Activated B cell treated with CpG ODN at 0.5 μM for 24 hours (primary cell): ENCODE data around the gene CCNT1. TPM values are rescaled to one million over a fixed set of nuclear protein-coding genes. Genes with fewer than 3 reads are reported as not detected.
"Not testable (repeated sequence)": the region's sequence is repeated elsewhere in the genome, so short reads cannot be mapped to it uniquely, and the experiment has no call there.

Experiments used
- ATAC-seq: fragments of 200-7000 bp; cut with Tn5 transposase; one replicate; pipeline ENCODE4 v1.10.0; 2021; ENCODE audit warnings: low read depth, mild to moderate bottlenecking, moderate library complexity
- CTCF ChIA-PET: fragments of 350-600 bp; sonication (Branson Sonifier 250); formaldehyde crosslinking; loops from one replicate; lab custom pipeline; 2021; ENCODE audit warnings: antibody characterized with exemption; lab: Charles Lee
- POLR2A ChIA-PET: fragments of 350-600 bp; sonication (Branson Sonifier 250); formaldehyde crosslinking; loops from one replicate; lab custom pipeline; 2021; ENCODE audit warnings: antibody characterized with exemption; lab: Charles Lee
- DNase-seq: peaks from one replicate; pipeline ENCODE4 v3.0.0; 2022
- H3K27ac Mint-ChIP-seq: one replicate; pipeline ENCODE4 v1.8.0; 2020; ENCODE audit warnings: mixed read lengths
- H3K27me3 Mint-ChIP-seq: one replicate; pipeline ENCODE4 v1.8.0; 2021; ENCODE audit warnings: mixed read lengths
- H3K36me3 Mint-ChIP-seq: one replicate; pipeline ENCODE4 v1.8.0; 2021; ENCODE audit warnings: low read depth, mixed read lengths
- H3K4me1 Mint-ChIP-seq: one replicate; pipeline ENCODE4 v1.8.0; 2021; ENCODE audit warnings: mixed read lengths
- H3K4me3 Mint-ChIP-seq: one replicate; pipeline ENCODE4 v1.8.0; 2020; ENCODE audit warnings: mild to moderate bottlenecking, mixed read lengths
- H3K9me3 Mint-ChIP-seq: one replicate; pipeline ENCODE4 v1.8.0; 2020; ENCODE audit warnings: mixed read lengths
- intact Hi-C: fragments of 100-400 bp; cut with micrococcal nuclease; formaldehyde crosslinking; loops from one replicate; pipeline ENCODE4 v1.15.1; 2024
- total RNA-seq: library from RNA; stranded (reverse); gene quantifications from 2 replicates; pipeline ENCODE4 v1.2.3, GENCODE V29; 2022
- TF ChIP-seq, protein P1 (sequence below): fragments of 200-600 bp; IDR thresholded peaks from one replicate; pipeline ENCODE4 v1.8.0; 2022; ENCODE audit warnings: antibody characterized with exemption, mild to moderate bottlenecking

The CCNT1 gene
- total RNA-seq, 1 donor from 2014 or later = 48.9 TPM

DNA sequence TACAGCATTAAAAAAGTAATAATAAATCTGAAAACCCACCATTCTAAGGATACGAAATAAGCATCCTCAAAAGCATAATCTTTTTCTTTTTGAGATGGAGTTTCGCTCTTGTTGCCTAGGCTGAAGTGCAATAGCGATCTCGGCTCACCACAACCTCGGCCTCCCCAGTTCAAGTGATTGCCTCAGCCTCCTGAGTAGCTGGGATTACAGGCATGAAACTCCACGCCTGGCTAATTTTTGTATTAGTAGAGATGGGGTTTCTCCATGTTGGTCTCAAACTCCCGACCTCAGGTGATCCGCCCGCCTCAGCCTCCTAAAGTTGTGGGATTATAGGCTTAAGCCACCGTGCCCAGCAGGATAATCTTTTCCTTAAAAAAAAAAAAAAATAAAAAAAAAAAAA is 4.3 kb downstream of the CCNT1 start:
- intact Hi-C loops = loop anchor here (10.0 kb wide), 1 partner anchor 243 kb away; the partner anchor contains the start of gene ARF3

DNA sequence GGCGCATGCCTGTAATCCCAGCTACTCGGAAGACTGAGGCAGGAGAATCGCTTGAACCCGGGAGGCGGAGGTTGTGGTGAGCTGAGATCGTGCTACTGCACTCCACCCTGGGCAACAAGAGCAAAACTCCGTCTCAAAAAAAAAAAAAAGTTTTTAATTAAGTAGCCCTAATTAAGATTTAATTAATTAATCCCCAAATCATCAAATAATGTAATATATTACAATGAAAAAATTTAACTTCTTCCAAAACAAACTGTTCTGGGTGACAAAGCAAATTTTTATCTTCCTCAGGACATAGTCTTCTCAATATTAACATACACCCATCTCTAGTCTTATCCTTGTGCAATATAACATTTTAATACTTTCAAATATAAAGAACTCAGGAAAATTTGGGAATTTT is 17.7 kb downstream of the CCNT1 start:
- ATAC-seq, intact Hi-C loops, H3K4me3 Mint-ChIP-seq, H3K9me3 Mint-ChIP-seq, H3K4me1 Mint-ChIP-seq, H3K27ac Mint-ChIP-seq, H3K27me3 Mint-ChIP-seq, DNase-seq, POLR2A ChIA-PET, CTCF ChIA-PET: not testable (repeated sequence)
- H3K36me3 Mint-ChIP-seq = peaks cover 69% of the 10 kb centered on the region

More for the DNA sequence above, 4.3 kb downstream of the CCNT1 start:
- Mint-ChIP-seq H3K9me3 (no peaks in the 10 kb centered on the region), H3K4me3 (no peak overlapping the region), H3K27ac (no peak overlapping the region), H3K4me1 (peaks cover 52% of the 10 kb centered on the region), H3K36me3 (peaks cover 69% of the 10 kb centered on the region), H3K27me3 (no peaks in the 10 kb centered on the region)
- ChIA-PET POLR2A (interaction anchor here (0.6 kb wide), 1 partner anchor 1116 kb away, joined by 4 read pairs; the partner anchor contains the start of gene NCKAP5L), CTCF (no interaction called here)
- TF ChIP-seq, protein P1, sequence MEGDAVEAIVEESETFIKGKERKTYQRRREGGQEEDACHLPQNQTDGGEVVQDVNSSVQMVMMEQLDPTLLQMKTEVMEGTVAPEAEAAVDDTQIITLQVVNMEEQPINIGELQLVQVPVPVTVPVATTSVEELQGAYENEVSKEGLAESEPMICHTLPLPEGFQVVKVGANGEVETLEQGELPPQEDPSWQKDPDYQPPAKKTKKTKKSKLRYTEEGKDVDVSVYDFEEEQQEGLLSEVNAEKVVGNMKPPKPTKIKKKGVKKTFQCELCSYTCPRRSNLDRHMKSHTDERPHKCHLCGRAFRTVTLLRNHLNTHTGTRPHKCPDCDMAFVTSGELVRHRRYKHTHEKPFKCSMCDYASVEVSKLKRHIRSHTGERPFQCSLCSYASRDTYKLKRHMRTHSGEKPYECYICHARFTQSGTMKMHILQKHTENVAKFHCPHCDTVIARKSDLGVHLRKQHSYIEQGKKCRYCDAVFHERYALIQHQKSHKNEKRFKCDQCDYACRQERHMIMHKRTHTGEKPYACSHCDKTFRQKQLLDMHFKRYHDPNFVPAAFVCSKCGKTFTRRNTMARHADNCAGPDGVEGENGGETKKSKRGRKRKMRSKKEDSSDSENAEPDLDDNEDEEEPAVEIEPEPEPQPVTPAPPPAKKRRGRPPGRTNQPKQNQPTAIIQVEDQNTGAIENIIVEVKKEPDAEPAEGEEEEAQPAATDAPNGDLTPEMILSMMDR = no peak
- no peak for DNase-seq
- no peak for ATAC-seq

DNA sequence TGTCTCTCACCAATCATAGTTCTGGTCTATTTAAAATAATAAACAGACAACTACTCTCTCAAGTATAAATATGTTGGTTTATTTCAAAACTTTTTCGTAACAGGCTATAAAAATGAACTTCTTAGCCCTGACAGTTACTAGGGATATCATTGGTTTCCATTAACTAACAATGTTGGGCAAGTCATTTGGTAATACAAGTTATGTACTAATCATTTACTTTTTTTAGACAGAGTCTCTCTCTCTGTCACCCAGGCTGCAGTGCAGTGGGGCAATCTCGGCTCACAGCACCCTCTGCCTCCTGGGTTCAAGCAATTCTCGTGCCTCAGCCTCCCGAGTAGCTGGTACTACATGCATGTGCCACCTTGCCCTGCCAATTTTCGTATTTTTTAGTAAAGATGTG is 19.9 kb downstream of the CCNT1 start:
- TF ChIP-seq, protein P1 = no peak
- ChIA-PET POLR2A (no interaction called here), CTCF (no interaction called here)
- no peak for DNase-seq
- H3K27ac Mint-ChIP-seq = no peak overlapping the region
- no peaks in the 10 kb centered on the region for H3K9me3 Mint-ChIP-seq
- intact Hi-C loops = no loop called here
- ATAC-seq = no peak
- H3K4me3 Mint-ChIP-seq = no peak overlapping the region
- no peaks in the 10 kb centered on the region for H3K27me3 Mint-ChIP-seq
- no peaks in the 10 kb centered on the region for H3K4me1 Mint-ChIP-seq
- H3K36me3 Mint-ChIP-seq = peaks cover 74% of the 10 kb centered on the region

GRCh38 chr12:48695859-48696258 is 20.6 kb downstream of the CCNT1 start:
- POLR2A ChIA-PET = no interaction called here
- TF ChIP-seq, protein P1 = no peak

DNA sequence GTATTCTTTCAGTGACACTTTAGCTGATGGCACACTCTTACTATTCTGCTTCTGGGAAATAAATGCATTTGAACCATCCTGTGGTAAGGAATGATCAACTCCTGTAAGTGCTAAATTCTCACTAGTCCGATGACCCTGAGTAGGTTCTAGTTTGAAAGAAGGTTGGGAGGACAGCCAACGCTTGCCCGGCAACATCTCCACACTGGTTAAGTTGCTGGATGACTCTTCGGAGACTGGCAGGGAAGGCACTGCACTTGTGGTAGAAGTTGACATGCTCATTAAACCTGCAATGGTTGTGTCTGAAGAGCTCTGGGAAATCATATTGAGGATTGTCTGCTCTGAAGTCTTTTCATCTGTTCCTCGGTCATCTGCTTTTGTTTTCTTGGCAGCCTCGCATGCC is 22.5 kb downstream of the CCNT1 start:
- TF ChIP-seq, protein P1 = no peak
- Mint-ChIP-seq H3K36me3 (peaks cover 77% of the 10 kb centered on the region), H3K27ac (no peak overlapping the region), H3K9me3 (no peaks in the 10 kb centered on the region), H3K4me1 (no peaks in the 10 kb centered on the region), H3K4me3 (no peak overlapping the region), H3K27me3 (no peaks in the 10 kb centered on the region)
- no peak for DNase-seq
- CTCF ChIA-PET = no interaction called here
- intact Hi-C loops = no loop called here
- ATAC-seq = no peak
- POLR2A ChIA-PET = no interaction called here

More at GRCh38 chr12:48695859-48696258, 20.6 kb downstream of the CCNT1 start:
- ATAC-seq (no peak), DNase-seq (no peak)
- H3K9me3 Mint-ChIP-seq = no peaks in the 10 kb centered on the region
- CTCF ChIA-PET = no interaction called here
- no peak overlapping the region for H3K27ac Mint-ChIP-seq
- no peak overlapping the region for H3K4me3 Mint-ChIP-seq
- H3K4me1 Mint-ChIP-seq = no peaks in the 10 kb centered on the region
- no peaks in the 10 kb centered on the region for H3K27me3 Mint-ChIP-seq
- H3K36me3 Mint-ChIP-seq = peaks cover 80% of the 10 kb centered on the region
- intact Hi-C loops = no loop called here

DNA sequence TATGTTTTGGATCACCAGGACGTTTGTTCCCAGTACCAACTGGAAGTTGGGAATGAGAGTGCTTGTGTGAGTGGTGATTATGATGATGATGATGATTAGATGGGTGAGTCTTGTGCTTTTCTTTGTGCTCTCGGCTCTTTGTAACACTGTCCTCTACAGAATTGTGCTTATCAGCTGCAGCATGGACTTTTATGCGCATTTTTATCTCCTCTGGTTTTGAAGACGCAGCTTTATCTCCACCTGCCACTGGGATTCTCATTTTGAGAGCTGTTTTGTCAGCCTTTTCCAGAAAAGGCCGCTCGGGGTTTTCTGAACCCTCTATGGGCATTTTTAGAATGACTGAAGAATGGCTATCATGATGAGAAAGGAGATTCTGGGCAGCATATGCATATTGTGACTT is 22.9 kb downstream of the CCNT1 start:
- H3K9me3 Mint-ChIP-seq = no peaks in the 10 kb centered on the region
- CTCF ChIA-PET = no interaction called here
- no peak overlapping the region for H3K4me3 Mint-ChIP-seq
- DNase-seq (no peak), ATAC-seq (no peak)
- TF ChIP-seq, protein P1 = no peak
- POLR2A ChIA-PET = interaction anchor here (1.0 kb wide), 1 partner anchor 12 kb away, joined by 4 read pairs; the partner anchor contains the start of gene KANSL2
- no peaks in the 10 kb centered on the region for H3K4me1 Mint-ChIP-seq
- intact Hi-C loops = no loop called here
- peaks cover 78% of the 10 kb centered on the region for H3K36me3 Mint-ChIP-seq
- no peaks in the 10 kb centered on the region for H3K27me3 Mint-ChIP-seq
- H3K27ac Mint-ChIP-seq = no peak overlapping the region
